CD14-positive monocyte (primary cell): Measurements from ENCODE around the gene ARHGEF40. TPM values are rescaled to one million over a fixed set of nuclear protein-coding genes. Genes with fewer than 3 reads are reported as not detected.
A peak's percentile ranks its signal among the peaks of the same experiment; 100 is the strongest.

Source experiments
- DNase-seq, 3 donors: peaks; one replicate each; pipeline ENCODE4 v3.0.0-alpha.2; 2011 to 2022
- H2AFZ ChIP-seq: 2 replicates; pipeline ENCODE4 v1.6.0; 2012; ENCODE audit warnings: mild to moderate bottlenecking, low read depth, low read length, inconsistent platforms; ENCODE audit not compliant: insufficient read depth, poor library complexity, severe bottlenecking
- H3K27ac ChIP-seq, 2 donors: 1 replicate in 1 of 2; 2 replicates in 1 of 2; pipeline ENCODE4 v1.5.1; 2012 to 2013; ENCODE audit warnings: low read length in 2 of 2, control low read depth in 1 of 2, inconsistent platforms in 1 of 2, low read depth in 1 of 2, mild to moderate bottlenecking in 1 of 2
- H3K27me3 ChIP-seq, 2 donors: one replicate each; pipeline versions ENCODE4 v1.6.0 to v1.6.1; 2011 to 2013; ENCODE audit warnings: low read length in 2 of 2; ENCODE audit not compliant: control insufficient read depth in 2 of 2, insufficient read depth in 2 of 2
- H3K36me3 ChIP-seq, 2 donors: replicated peaks in 1 of 2; 1 replicate in 1 of 2; 2 replicates in 1 of 2; pipeline versions ENCODE4 v1.5.1 to v1.6.1; 2012 to 2013; ENCODE audit warnings: low read length in 2 of 2, control low read depth in 1 of 2, inconsistent platforms in 1 of 2, mild to moderate bottlenecking in 1 of 2; ENCODE audit not compliant: insufficient read depth in 2 of 2, control insufficient read depth in 1 of 2
- H3K4me1 ChIP-seq, 2 donors: 1 replicate in 1 of 2; 2 replicates in 1 of 2; pipeline versions ENCODE4 v1.5.1 to v1.6.1; 2012 to 2013; ENCODE audit warnings: low read length in 2 of 2, control low read depth in 1 of 2, inconsistent platforms in 1 of 2, mild to moderate bottlenecking in 1 of 2, moderate library complexity in 1 of 2; ENCODE audit not compliant: insufficient read depth in 2 of 2, control insufficient read depth in 1 of 2
- H3K4me2 ChIP-seq: replicated peaks from 2 replicates; pipeline ENCODE3; 2012; ENCODE audit warnings: low read length, moderate library complexity, mild to moderate bottlenecking; ENCODE audit not compliant: poor library complexity, severe bottlenecking; ENCODE audit errors: extremely low read depth
- H3K4me3 ChIP-seq, 3 experiments: fragments of 200-600 bp in 1 of 3; sonication (generic) in 1 of 3; replicated peaks in 1 of 3; 1 replicate in 2 of 3; 2 replicates in 1 of 3; pipeline ENCODE4 v1.5.1; 2011 to 2013; ENCODE audit warnings: low read length in 3 of 3, mild to moderate bottlenecking in 3 of 3, control low read depth in 2 of 3, low read depth in 2 of 3, inconsistent platforms in 1 of 3, moderate library complexity in 1 of 3
- H3K79me2 ChIP-seq: 2 replicates; pipeline ENCODE4 v1.6.0; 2012; ENCODE audit warnings: mild to moderate bottlenecking, control low read depth, inconsistent platforms, low read length, moderate library complexity; ENCODE audit not compliant: insufficient read depth
- H3K9ac ChIP-seq: 2 replicates; pipeline ENCODE4 v1.6.0; 2017; ENCODE audit warnings: low read length, mild to moderate bottlenecking; ENCODE audit not compliant: insufficient read depth, poor library complexity, severe bottlenecking
- H3K9me3 ChIP-seq, 2 donors: replicated peaks in 1 of 2; 1 replicate in 1 of 2; 2 replicates in 1 of 2; pipeline versions ENCODE4 v1.5.1 to v1.6.1; 2012 to 2013; ENCODE audit warnings: low read length in 2 of 2, control low read depth in 1 of 2; ENCODE audit not compliant: control insufficient read depth in 1 of 2, insufficient read depth in 1 of 2
- H4K20me1 ChIP-seq: 2 replicates; pipeline ENCODE4 v1.6.0; 2012; ENCODE audit warnings: mild to moderate bottlenecking, low read length, control low read depth, moderate library complexity; ENCODE audit not compliant: insufficient read depth
- H3K27ac Mint-ChIP-seq, 7 donors: one replicate each; pipeline ENCODE4 v1.8.0; 2020; ENCODE audit warnings: mild to moderate bottlenecking in 7 of 7, mixed read lengths in 7 of 7, moderate library complexity in 6 of 7, inconsistent platforms in 2 of 7
- H3K27me3 Mint-ChIP-seq, 3 donors: one replicate each; pipeline ENCODE4 v1.8.0; 2021 to 2022; ENCODE audit warnings: low read depth in 3 of 3, mild to moderate bottlenecking in 3 of 3, mixed read lengths in 3 of 3, moderate library complexity in 3 of 3, inconsistent platforms in 1 of 3
- H3K36me3 Mint-ChIP-seq, 2 donors: one replicate each; pipeline ENCODE4 v1.8.0; 2020; ENCODE audit warnings: mixed read lengths in 2 of 2, inconsistent platforms in 1 of 2, mild to moderate bottlenecking in 1 of 2
- H3K4me1 Mint-ChIP-seq: one replicate; pipeline ENCODE4 v1.8.0; 2020; ENCODE audit warnings: mild to moderate bottlenecking, mixed read lengths
- H3K4me3 Mint-ChIP-seq, 2 donors: one replicate each; pipeline ENCODE4 v1.8.0; 2020; ENCODE audit warnings: mild to moderate bottlenecking in 2 of 2, mixed read lengths in 2 of 2, moderate library complexity in 1 of 2
- H3K9me3 Mint-ChIP-seq, 7 donors: one replicate each; pipeline ENCODE4 v1.8.0; 2020 to 2022; ENCODE audit warnings: mixed read lengths in 7 of 7, mild to moderate bottlenecking in 6 of 7, moderate library complexity in 6 of 7, inconsistent platforms in 2 of 7
- CTCF ChIP-seq: fragments of 200-600 bp; IDR thresholded peaks from one replicate; pipeline ENCODE4 v1.8.0; 2022; ENCODE audit warnings: antibody characterized with exemption, mild to moderate bottlenecking
- WGBS: methylation state at CpG from one replicate; pipeline ENCODE4 v1.1.5; 2013; ENCODE audit warnings: missing lambda C conversion rate; ENCODE audit not compliant: insufficient coverage; 5-methylcytosine and 5-hydroxymethylcytosine counted together
- intact Hi-C, 2 donors: fragments of 100-400 bp; cut with micrococcal nuclease; formaldehyde crosslinking; loops; one replicate each; pipeline versions ENCODE4 v1.15.0 to v1.15.1; 2023
- polyA plus RNA-seq, 3 donors: library from polyadenylated mRNA; depleted of rRNA in 1 of 3; unstranded in 2 of 3; stranded (reverse) in 1 of 3; fragments of 300-500 nt in 2 of 3; fragments of >200 nt in 1 of 3; fragmentation: Illumina TruSeq in 2 of 3; gene quantifications; 1 replicate in 2 of 3; 2 replicates in 1 of 3; pipeline ENCODE4 v1.2.3, GENCODE V29; 2012 to 2021

ARHGEF40 gene
- polyA plus RNA-seq, 3 donors = 12.1 to 114 (median 15.3) TPM

- intact Hi-C loops = no loop called here
- peaks cover 0 to 3% (median 0%) of the 10 kb centered on the region in 7 donors for H3K9me3 Mint-ChIP-seq
Measured at GRCh38 chr14:21081521-21082142, 11.5 kb downstream of the ARHGEF40 start.

More at GRCh38 chr14:21081521-21082142, 11.5 kb downstream of the ARHGEF40 start:
- Histone ChIP-seq H3K27me3 (no peaks in the 10 kb centered on the region), H3K9me3 (no peaks in the 10 kb centered on the region), H2AFZ (no peak overlapping the region), H3K9ac (no peak overlapping the region), H3K79me2 (peaks cover 5% of the 10 kb centered on the region), H3K4me1 (peaks cover 29 to 33% of the 10 kb centered on the region in 2 donors), H4K20me1 (peaks cover 5% of the 10 kb centered on the region), H3K4me2 (no peak overlapping the region), H3K27ac (peak overlapping the region in 1 of 2 donors; percentile 32), H3K36me3 (peaks cover 82 to 99% of the 10 kb centered on the region in 2 donors), H3K4me3 (no peak overlapping the region)
- H3K27me3 Mint-ChIP-seq = peaks cover 1 to 5% (median 3%) of the 10 kb centered on the region in 3 donors
- H3K36me3 Mint-ChIP-seq = peaks cover 77 to 96% of the 10 kb centered on the region in 2 donors
- H3K4me3 Mint-ChIP-seq = no peak overlapping the region
- no peak for DNase-seq
- H3K27ac Mint-ChIP-seq = peak overlapping the region in 4 of 7 donors; percentile 12 to 54 (median 40)
- no peak for TF ChIP-seq CTCF
- peaks cover 27% of the 10 kb centered on the region for H3K4me1 Mint-ChIP-seq
- WGBS = 92% methylated on average over 25 of the region's 30 CpGs
